Activated naive CD4-positive, alpha-beta T cell treated with anti-CD3 and anti-CD28 coated beads, Interleukin-2, amount 10 ng/mL, durations not matched to agents 7 days and 5 days (primary cell): ENCODE measurements around the gene AQP9.
A peak's percentile ranks its signal among the peaks of the same experiment; 100 is the strongest.

Source experiments
- CTCF ChIA-PET: fragments of 350-600 bp; sonication (Branson Sonifier 250); formaldehyde crosslinking; loops from one replicate; lab custom pipeline; 2021; ENCODE audit warnings: antibody characterized with exemption; lab: Charles Lee
- DNase-seq: peaks from one replicate; pipeline ENCODE4 v3.0.0-alpha.2; 2020
- H3K27ac Mint-ChIP-seq: one replicate; pipeline ENCODE4 v1.8.0; 2021; ENCODE audit warnings: mild to moderate bottlenecking, moderate library complexity, mixed read lengths
- H3K27me3 Mint-ChIP-seq: one replicate; pipeline ENCODE4 v1.8.0; 2021; ENCODE audit warnings: mild to moderate bottlenecking, mixed read lengths
- H3K36me3 Mint-ChIP-seq: one replicate; pipeline ENCODE4 v1.8.0; 2021; ENCODE audit warnings: mixed read lengths
- H3K4me1 Mint-ChIP-seq: one replicate; pipeline ENCODE4 v1.8.0; 2021; ENCODE audit warnings: mixed read lengths
- H3K4me3 Mint-ChIP-seq: one replicate; pipeline ENCODE4 v1.8.0; 2021; ENCODE audit warnings: mild to moderate bottlenecking, moderate library complexity, mixed read lengths
- H3K9me3 Mint-ChIP-seq: one replicate; pipeline ENCODE4 v1.8.0; 2021; ENCODE audit warnings: mixed read lengths

The AQP9 gene

DNA sequence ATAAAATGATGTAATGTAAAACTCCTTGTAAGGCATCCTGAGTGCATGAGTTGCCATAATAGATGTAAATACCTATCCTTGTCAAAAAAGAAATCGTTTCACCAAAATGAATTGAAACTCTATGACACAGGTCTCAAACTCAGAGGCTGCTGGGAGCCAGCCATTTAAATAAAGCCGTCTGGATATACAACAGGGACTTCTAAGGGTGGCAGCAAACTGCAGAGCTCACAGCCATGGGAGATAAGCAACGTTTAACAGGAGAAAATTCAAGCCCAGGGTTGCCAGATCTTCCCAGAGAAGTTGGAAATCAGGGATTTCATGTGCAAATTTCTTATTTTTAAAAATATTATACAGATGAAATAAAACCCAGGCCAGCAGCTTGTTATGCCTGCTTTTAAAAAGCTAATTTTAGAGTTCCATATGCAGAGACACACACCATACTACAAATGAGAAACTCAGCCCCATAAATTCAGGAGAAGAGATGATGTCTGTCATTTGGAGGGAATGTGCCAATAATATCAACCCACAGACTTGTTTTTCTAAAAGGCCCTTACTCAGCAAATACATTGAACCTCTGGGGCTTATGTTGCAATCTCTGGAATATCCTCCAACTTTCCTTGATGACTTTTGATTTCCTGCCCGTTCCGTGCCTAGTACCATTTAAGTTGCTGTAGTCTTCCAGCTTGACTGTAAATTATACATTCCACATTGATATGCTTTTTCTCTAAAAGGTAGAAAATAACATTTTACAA, 75.6 kb downstream of the AQP9 start:
- CTCF ChIA-PET = interaction anchor here (1.2 kb wide), 2 partner anchors 36 to 57 kb away, joined by 3 read pairs; no protein-coding TSS in a partner anchor
- no peak overlapping the region for H3K27ac Mint-ChIP-seq
- H3K27me3 Mint-ChIP-seq = peaks cover 19% of the 10 kb centered on the region
- no peaks in the 10 kb centered on the region for H3K4me1 Mint-ChIP-seq
- DNase-seq = no peak
- no peaks in the 10 kb centered on the region for H3K9me3 Mint-ChIP-seq
- no peak overlapping the region for H3K4me3 Mint-ChIP-seq
- H3K36me3 Mint-ChIP-seq = no peaks in the 10 kb centered on the region

DNA sequence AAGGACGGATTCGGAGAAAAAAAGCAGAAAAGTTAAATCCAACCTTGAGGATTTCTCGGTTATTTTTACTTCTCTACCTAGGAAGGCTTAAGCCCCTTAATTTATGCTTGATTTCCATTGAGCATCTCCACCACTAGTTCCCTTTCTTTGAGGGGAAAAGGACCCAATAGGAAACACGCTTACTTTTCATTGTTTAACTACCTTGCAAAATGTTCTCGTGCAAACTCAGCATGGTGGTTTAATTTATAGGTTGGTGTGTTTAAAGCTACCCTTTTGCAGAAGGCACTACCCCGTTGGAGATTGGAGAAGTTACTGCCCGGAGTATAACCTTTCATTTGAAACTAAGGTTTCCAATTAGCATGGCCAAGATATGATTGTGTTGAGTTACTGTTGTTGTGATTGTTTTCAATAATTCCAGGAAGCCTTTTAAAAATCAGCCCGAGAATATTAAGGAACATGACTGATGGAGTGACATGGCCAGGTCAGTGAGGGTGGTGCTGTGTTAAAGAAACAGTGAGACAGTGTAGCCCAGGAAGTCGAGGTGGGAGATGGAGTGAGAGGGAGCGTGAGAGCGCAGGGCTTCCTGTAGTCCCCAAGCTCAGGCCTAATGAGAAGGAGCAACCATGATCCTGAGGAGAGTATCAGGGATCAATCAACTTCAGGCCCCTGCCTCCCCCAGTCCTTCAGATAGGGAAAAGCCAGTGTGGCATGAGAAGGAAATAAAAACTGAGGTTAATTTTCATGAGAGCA, 76.6 kb downstream of the AQP9 start:
- Mint-ChIP-seq H3K4me1 (no peaks in the 10 kb centered on the region), H3K4me3 (no peak overlapping the region), H3K9me3 (no peaks in the 10 kb centered on the region), H3K27me3 (peaks cover 19% of the 10 kb centered on the region), H3K36me3 (no peaks in the 10 kb centered on the region), H3K27ac (no peak overlapping the region)
- no peak for DNase-seq
- CTCF ChIA-PET = interaction anchor here (1.2 kb wide), 1 partner anchor 56 kb away, joined by 3 read pairs; no protein-coding TSS in a partner anchor

DNA sequence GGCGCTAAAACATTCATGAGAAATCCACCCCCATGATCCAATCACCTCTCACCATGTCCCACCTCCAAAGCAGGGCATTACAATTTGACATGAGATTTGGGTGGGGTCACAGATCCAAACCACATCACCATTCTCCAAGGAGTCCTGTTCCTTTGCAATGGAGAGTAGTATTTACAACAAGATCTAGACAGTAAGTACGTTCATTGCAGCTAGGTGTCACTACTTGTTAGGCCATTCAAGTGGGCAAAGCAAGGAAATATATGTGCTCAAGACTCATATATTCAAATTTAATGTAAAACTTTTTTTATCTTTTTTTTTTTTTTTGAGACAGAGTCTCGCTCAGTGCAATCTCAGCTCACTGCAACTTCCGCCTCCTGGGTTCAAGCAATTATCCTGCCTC, 79.3 kb downstream of the AQP9 start:
- no peak overlapping the region for H3K4me3 Mint-ChIP-seq
- CTCF ChIA-PET = interaction anchor here (0.9 to 1.5 kb wide), 2 partner anchors 11 to 14 kb away, joined by 3 read pairs; no protein-coding TSS in a partner anchor
- no peaks in the 10 kb centered on the region for H3K4me1 Mint-ChIP-seq
- H3K9me3 Mint-ChIP-seq = no peaks in the 10 kb centered on the region
- no peaks in the 10 kb centered on the region for H3K36me3 Mint-ChIP-seq
- no peak for DNase-seq
- H3K27ac Mint-ChIP-seq = no peak overlapping the region
- peaks cover 29% of the 10 kb centered on the region for H3K27me3 Mint-ChIP-seq

DNA sequence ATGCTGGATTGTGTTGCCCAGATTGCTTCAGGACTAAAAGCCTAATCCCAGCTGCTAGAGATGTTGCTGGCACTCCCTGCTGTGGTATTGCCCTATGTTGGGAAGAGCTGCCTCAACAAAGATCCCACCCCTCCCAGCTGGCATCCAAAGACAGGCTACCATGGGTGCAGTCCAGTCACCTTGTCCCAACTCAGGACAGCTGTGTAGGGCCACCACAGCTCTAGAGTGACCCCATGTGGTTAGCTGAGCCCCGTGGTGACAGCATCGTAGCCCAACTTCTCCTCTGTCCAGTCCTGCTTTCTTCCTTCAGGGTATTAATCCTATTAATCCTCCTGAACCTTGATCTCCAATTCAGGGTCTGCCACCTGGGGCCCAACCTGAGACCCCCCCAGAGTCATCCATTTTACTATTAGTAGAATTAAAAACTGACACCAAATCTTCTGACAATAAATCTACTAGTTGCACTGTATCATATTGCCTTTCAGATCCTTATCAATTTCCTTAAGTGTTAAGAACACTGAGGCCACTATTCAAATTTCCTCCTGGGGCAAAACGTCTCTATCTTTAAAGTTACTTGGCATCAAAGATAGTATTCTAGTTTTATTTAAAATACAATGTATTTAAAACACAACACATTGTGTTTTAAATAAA, 83.5 kb downstream of the AQP9 start:
- DNase-seq = no peak

DNA sequence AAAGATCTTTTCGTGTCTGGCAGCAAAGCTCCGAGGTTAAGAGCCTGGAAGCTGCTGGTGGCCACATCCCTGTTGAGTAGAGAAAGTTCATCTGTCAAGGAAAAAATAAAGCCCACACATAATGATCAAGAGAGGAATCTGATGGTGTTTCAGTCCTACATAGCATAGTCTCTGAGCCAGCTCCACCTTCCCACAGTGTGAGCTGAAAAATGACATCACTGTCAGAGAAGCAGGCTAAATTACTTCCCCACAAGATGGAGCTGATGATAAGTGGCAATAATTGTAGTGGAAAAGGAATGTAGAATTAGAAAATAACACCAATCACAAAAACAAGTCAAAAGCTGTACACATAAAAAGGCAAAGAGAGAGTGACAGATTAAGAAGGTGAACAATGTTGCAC, 84.5 kb downstream of the AQP9 start:
- CTCF ChIA-PET = interaction anchor here (0.7 kb wide), 1 partner anchor 580 kb away, joined by 3 read pairs; no protein-coding TSS in a partner anchor
- peaks cover 18% of the 10 kb centered on the region for H3K27me3 Mint-ChIP-seq
- no peaks in the 10 kb centered on the region for H3K9me3 Mint-ChIP-seq
- DNase-seq = no peak
- no peaks in the 10 kb centered on the region for H3K4me1 Mint-ChIP-seq
- H3K36me3 Mint-ChIP-seq = no peaks in the 10 kb centered on the region
- H3K4me3 Mint-ChIP-seq = no peak overlapping the region
- no peak overlapping the region for H3K27ac Mint-ChIP-seq

More for the DNA sequence above, 83.5 kb downstream of the AQP9 start:
- H3K27me3 Mint-ChIP-seq = peaks cover 23% of the 10 kb centered on the region
- H3K36me3 Mint-ChIP-seq = no peaks in the 10 kb centered on the region
- H3K9me3 Mint-ChIP-seq = no peaks in the 10 kb centered on the region
- H3K4me1 Mint-ChIP-seq = no peaks in the 10 kb centered on the region
- no peak overlapping the region for H3K27ac Mint-ChIP-seq
- CTCF ChIA-PET = interaction anchor here (0.6 kb wide), 1 partner anchor 16 kb away, joined by 3 read pairs; no protein-coding TSS in a partner anchor
- no peak overlapping the region for H3K4me3 Mint-ChIP-seq

DNA sequence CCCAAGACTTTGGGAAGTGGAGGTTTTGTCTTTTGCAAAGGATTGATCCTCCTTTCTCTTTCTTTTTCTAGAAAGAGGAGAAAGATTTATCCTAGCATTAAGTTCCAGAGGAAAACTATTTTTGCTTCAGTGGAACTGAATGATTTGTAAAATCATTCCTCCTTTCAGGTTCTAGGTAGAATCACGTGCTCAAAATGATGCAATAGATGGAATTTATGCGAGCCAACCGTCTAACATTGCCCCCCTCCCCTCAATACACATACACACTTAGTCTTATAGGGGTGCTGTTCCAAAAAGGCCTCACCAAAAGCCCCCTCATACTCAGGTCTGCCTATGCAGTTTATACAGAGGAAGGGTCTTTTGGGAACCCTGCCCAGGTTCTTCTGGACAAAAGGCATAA, 85.3 kb downstream of the AQP9 start:
- Mint-ChIP-seq H3K27ac (no peak overlapping the region), H3K36me3 (no peaks in the 10 kb centered on the region), H3K4me3 (no peak overlapping the region), H3K4me1 (peaks cover 5% of the 10 kb centered on the region), H3K9me3 (no peaks in the 10 kb centered on the region), H3K27me3 (peaks cover 18% of the 10 kb centered on the region)
- DNase-seq = no peak
- CTCF ChIA-PET = interaction anchor here (1.0 kb wide), 1 partner anchor 1278 kb away, joined by 3 read pairs; no protein-coding TSS in a partner anchor

DNA sequence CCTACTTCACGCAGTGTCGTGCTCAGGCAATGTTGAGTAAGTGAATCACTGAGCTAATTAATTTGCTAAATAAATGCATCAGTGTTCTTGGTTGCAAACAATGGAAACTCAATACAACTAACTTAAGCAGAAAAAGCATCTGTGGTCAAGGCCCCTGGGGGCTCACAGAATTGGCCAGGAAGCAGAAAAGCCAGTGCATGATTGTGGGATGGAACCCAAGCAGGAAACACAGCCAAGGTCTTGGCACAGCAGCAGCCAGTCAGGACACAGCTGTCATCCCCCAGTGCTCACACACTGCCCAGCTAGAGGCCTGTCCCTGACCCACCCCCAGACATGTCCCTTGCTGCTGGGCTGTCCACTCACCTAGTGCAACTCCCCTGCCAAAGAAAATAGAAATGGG, 85.9 kb downstream of the AQP9 start:
- H3K4me1 Mint-ChIP-seq = peaks cover 11% of the 10 kb centered on the region
- H3K27me3 Mint-ChIP-seq = peaks cover 18% of the 10 kb centered on the region
- no peaks in the 10 kb centered on the region for H3K36me3 Mint-ChIP-seq
- no peak overlapping the region for H3K4me3 Mint-ChIP-seq
- no peak overlapping the region for H3K27ac Mint-ChIP-seq
- CTCF ChIA-PET = interaction anchor here (1.0 kb wide), 1 partner anchor 1277 kb away, joined by 3 read pairs; no protein-coding TSS in a partner anchor
- H3K9me3 Mint-ChIP-seq = no peaks in the 10 kb centered on the region
- DNase-seq = no peak

DNA sequence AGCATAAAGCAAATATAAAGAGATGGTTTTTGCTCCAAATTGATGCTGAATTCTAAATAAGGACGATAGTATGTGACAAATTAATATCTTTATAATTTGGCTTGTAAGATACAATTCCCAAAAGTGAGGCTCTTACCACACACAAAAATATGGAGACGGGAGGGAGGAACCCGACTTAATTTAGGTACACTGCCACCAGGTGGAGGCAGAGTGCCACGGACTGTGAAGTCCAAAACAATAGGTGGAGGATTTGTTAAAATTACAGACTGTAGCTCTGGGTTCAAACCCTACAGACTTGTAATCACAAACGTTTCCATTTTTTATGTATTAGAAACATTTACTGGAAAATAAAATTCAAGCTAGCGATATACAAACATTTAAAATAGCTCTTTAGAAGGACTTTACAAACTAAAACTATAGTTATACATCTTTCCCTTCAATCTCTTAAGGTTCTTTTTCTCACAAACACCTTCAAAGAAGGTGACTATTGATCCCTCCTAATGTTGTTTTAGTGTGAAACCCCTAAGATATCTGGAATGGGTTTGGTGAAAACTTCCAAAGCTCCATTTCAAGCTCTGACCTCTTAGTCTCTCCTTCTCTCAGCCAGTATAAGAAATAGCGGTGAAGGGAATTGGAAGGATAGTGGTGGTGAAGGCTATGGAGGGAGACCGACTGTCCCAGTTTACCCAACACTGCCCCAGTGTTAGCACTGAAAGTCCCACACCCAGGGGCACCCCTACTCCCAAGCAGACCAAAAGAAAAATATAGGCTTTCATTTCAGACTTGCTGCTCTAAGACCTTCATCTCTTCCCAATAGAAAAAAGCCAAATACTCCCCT, 89.7 kb downstream of the AQP9 start:
- Mint-ChIP-seq H3K4me1 (peaks cover 16% of the 10 kb centered on the region), H3K27me3 (peaks cover 30% of the 10 kb centered on the region), H3K36me3 (no peaks in the 10 kb centered on the region), H3K9me3 (no peaks in the 10 kb centered on the region), H3K27ac (no peak overlapping the region), H3K4me3 (no peak overlapping the region)
- CTCF ChIA-PET = interaction anchor here (0.7 to 2.6 kb wide), 18 partner anchors 8 to 761 kb away, joined by 3 to 26 read pairs (median 3); partner anchors contain the start of gene ADAM10
- peak; percentile 82 for DNase-seq

DNA sequence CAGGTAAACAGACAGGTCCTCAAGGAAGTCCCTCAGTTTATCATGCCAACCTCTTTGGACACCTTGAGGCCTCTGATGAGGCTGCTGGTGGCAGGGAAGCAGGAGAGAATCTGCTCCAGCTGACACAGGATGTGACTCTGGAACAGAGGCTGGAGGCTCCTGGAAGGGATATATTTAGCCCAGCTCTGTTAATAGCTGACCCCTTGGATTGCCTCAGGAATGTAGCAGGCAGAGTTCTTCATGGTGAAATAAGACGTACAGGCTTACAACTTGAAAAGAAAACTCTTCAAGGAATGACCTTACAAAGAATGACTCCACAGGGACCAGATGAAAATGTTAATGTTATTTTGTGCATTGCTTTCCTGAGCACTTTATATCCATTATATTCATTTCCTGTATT, 90.5 kb downstream of the AQP9 start:
- peaks cover 16% of the 10 kb centered on the region for H3K4me1 Mint-ChIP-seq
- H3K36me3 Mint-ChIP-seq = no peaks in the 10 kb centered on the region
- peaks cover 30% of the 10 kb centered on the region for H3K27me3 Mint-ChIP-seq
- no peaks in the 10 kb centered on the region for H3K9me3 Mint-ChIP-seq
- no peak overlapping the region for H3K4me3 Mint-ChIP-seq
- no peak overlapping the region for H3K27ac Mint-ChIP-seq
- CTCF ChIA-PET = interaction anchor here (1.0 to 2.6 kb wide), 11 partner anchors 11 to 728 kb away, joined by 3 to 26 read pairs (median 4); no protein-coding TSS in a partner anchor
- DNase-seq = no peak

DNA sequence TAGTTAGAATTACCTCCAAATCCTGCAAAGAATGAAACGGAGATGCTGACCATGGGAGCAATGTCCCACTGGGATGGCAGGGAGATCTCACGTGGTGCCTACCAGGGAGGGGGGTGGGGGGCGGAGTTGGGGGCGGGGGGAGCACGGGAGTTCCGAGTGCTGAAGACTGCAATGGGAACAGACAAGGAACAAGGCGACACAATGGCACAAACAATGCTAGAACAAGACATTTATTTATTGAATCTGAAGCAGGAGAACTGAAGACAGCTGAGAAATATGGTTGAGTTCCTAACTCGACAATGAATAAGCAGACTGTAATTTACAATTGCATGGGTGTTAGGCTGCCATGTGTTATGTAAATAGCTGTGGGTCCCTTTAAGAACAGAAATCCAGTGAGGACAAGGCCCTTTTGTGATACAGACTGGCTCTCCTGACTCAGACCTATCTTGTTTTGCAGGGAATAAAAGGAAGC, 91.2 kb downstream of the AQP9 start:
- no peak for DNase-seq
- CTCF ChIA-PET = interaction anchor here (0.6 to 2.6 kb wide), 5 partner anchors 40 to 727 kb away, joined by 3 to 26 read pairs (median 9); no protein-coding TSS in a partner anchor
- Mint-ChIP-seq H3K4me3 (no peak overlapping the region), H3K27me3 (peaks cover 30% of the 10 kb centered on the region), H3K9me3 (no peaks in the 10 kb centered on the region), H3K36me3 (no peaks in the 10 kb centered on the region), H3K4me1 (peaks cover 16% of the 10 kb centered on the region), H3K27ac (no peak overlapping the region)

DNA sequence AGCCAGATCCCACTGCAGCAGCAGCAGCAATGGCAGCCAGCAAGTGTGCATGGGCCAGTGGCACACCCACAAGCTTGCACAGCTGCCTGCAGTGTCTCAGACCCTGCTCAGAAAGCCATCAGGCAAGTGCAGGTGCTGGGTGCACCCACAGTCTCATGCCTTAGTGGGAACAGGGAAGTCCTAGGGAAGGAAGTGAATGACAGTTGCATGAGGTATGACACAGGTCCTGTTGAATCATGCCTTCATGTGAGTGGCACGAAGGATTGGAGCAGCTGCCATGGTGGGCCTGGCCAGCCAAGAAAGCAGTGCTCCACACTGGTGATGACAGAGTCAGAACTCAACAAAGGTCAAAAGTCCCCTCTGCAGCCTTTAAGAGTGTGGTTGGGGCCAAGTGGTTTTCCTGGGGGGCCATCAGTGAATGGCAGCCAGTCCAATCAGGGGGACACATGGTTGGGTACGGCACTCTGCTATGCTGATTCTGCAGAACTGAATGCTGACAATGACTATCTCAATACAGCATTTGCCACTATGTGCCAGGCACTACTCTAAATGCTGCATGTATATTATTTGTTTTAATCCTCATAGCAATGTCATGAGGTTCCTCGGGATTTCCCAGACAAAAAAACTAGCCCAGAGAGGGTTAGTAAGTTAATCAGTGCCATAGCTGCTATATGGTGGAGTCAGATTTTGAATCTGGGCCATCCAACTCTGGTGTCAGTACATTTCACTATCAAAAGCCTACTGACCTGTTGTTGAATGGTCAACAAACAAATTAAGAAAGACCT, 94.3 kb downstream of the AQP9 start:
- H3K4me3 Mint-ChIP-seq = no peak overlapping the region
- no peaks in the 10 kb centered on the region for H3K9me3 Mint-ChIP-seq
- CTCF ChIA-PET = no interaction called here
- H3K36me3 Mint-ChIP-seq = no peaks in the 10 kb centered on the region
- peaks cover 16% of the 10 kb centered on the region for H3K4me1 Mint-ChIP-seq
- DNase-seq = no peak
- no peak overlapping the region for H3K27ac Mint-ChIP-seq
- peaks cover 26% of the 10 kb centered on the region for H3K27me3 Mint-ChIP-seq

DNA sequence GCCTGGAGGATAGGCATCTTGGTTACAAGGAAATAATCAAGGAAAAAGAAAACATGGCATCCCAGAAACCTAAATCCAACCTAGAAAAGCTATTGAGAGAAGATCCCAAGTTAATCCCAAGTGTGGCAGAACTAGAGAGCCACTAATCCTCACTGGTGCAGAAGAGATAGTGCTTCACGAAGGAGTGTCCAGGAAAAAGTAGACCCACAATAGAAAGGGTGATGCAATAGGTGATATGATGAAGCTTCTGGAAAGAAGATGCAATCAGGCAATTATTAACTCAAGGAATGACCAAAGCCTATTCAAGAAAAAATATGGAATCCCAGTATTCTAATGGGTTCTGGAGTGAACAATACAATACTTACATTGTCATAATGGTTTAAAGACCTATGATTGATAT, 95.2 kb downstream of the AQP9 start:
- Mint-ChIP-seq H3K4me3 (no peak overlapping the region), H3K27me3 (peaks cover 26% of the 10 kb centered on the region), H3K9me3 (no peaks in the 10 kb centered on the region), H3K36me3 (no peaks in the 10 kb centered on the region), H3K4me1 (peaks cover 12% of the 10 kb centered on the region), H3K27ac (no peak overlapping the region)
- CTCF ChIA-PET = no interaction called here
- DNase-seq = no peak
